A549 (cell line): Measurements from ENCODE around the gene GPR158. TPM values are rescaled to one million over a fixed set of nuclear protein-coding genes. Genes with fewer than 3 reads are reported as not detected.

Source experiments
- ATAC-seq, 2 experiments: fragments of 200-7000 bp in 1 of 2; fragments of >200 bp in 1 of 2; cut with Nextera tagmentation in 1 of 2; cut with Tn5 transposase in 1 of 2; 3 replicates each; pipeline versions ENCODE4 v1.8.0 to v1.9.1; 2018 to 2020; ENCODE audit warnings: mild to moderate bottlenecking in 1 of 2, moderate library complexity in 1 of 2
- CTCF ChIA-PET: fragments of 300-600 bp; sonication (Branson Sonifier 250); formaldehyde crosslinking; extraction: SDS; loops from one replicate; lab custom pipeline; 2021; ENCODE audit warnings: antibody characterized with exemption, inconsistent platforms; lab: Yijun Ruan, JAX
- POLR2A ChIA-PET: fragments of 350-600 bp; formaldehyde crosslinking; extraction: SDS; loops from one replicate; lab custom pipeline; 2021; ENCODE audit warnings: antibody characterized with exemption, inconsistent platforms; lab: Yijun Ruan, JAX
- DNase-seq, 2 experiments: peaks; one replicate each; pipeline versions ENCODE4 v3.0.0 to v3.0.0-alpha.2; 2011 to 2016; ENCODE audit warnings: low read depth in 1 of 2, low spot score in 1 of 2
- FAIRE-seq: peaks from 2 replicates; lab custom pipeline; 2011; peaks lifted over from hg19 to GRCh38; lab: Jason Lieb, UNC
- H3K27ac ChIP-seq, 2 experiments: fragments of >200 bp; sonication (Bioruptor Twin); formaldehyde crosslinking; 3 replicates each; pipeline ENCODE4 v1.5.1; 2016 to 2017
- H3K4me1 ChIP-seq: fragments of >200 bp; sonication (Bioruptor Twin); formaldehyde crosslinking; 3 replicates; pipeline ENCODE4 v1.6.1; 2016
- H3K4me2 ChIP-seq: fragments of >200 bp; sonication (Bioruptor Twin); formaldehyde crosslinking; 3 replicates; pipeline ENCODE4 v1.6.1; 2016
- H3K4me3 ChIP-seq: fragments of >200 bp; sonication (Bioruptor Twin); formaldehyde crosslinking; 3 replicates; pipeline ENCODE4 v1.5.1; 2016
- H3K9me3 ChIP-seq: fragments of >200 bp; sonication (Bioruptor Twin); formaldehyde crosslinking; 3 replicates; pipeline ENCODE4 v1.6.1; 2016
- BHLHE40 ChIP-seq: IDR thresholded peaks from 2 replicates; pipeline ENCODE4 v1.6.1; 2012; ENCODE audit warnings: low read depth, low read length, inconsistent platforms
- CBX2 ChIP-seq: fragments of 200-600 bp; sonication (generic); IDR thresholded peaks from 2 replicates; pipeline ENCODE4 v1.6.1; 2016; ENCODE audit warnings: low read depth, mild to moderate bottlenecking, borderline replicate concordance
- CEBPB ChIP-seq, 2 experiments: fragments of >200 bp in 1 of 2; sonication (Bioruptor Twin) in 1 of 2; formaldehyde crosslinking in 1 of 2; IDR thresholded peaks; 2 replicates each; pipeline ENCODE4 v1.6.1; 2012 to 2016
- ELK1 ChIP-seq: fragments of 150-350 bp; IDR thresholded peaks from 2 replicates; pipeline ENCODE4 v1.6.1; 2014; ENCODE audit warnings: low read depth, mild to moderate bottlenecking, low read length
- EP300 ChIP-seq, 2 experiments: fragments of >200 bp; sonication (Bioruptor Twin); formaldehyde crosslinking; IDR thresholded peaks; 2 replicates in 1 of 2; 3 replicates in 1 of 2; pipeline ENCODE4 v1.6.1; 2016 to 2017
- ESRRA ChIP-seq: fragments of 150-350 bp; IDR thresholded peaks from 2 replicates; pipeline ENCODE4 v1.6.1; 2014; ENCODE audit warnings: mild to moderate bottlenecking, low read length, borderline replicate concordance
- FOSL2 ChIP-seq, 2 experiments: fragments of 450-650 bp in 1 of 2; fragments of >200 bp in 1 of 2; sonication (Bioruptor Twin) in 1 of 2; formaldehyde crosslinking; IDR thresholded peaks; 2 replicates each; pipeline versions ENCODE4 v1.5.0 to v1.6.1; 2016 to 2020; ENCODE audit warnings: mild to moderate bottlenecking in 1 of 2, moderate library complexity in 1 of 2
- HEYL ChIP-seq: fragments of 250-450 bp; sonication (Bioruptor Pico); IDR thresholded peaks from 2 replicates; pipeline ENCODE4 v1.8.0; 2021; ENCODE audit warnings: mild to moderate bottlenecking, moderate library complexity
- HMGXB4 ChIP-seq: fragments of 250-450 bp; sonication (Bioruptor Pico); IDR thresholded peaks from 2 replicates; pipeline ENCODE4 v1.5.0; 2021; ENCODE audit warnings: mild to moderate bottlenecking, moderate library complexity, borderline replicate concordance
- HOXA7 ChIP-seq: fragments of 250-450 bp; sonication (Bioruptor Pico); IDR thresholded peaks from 2 replicates; pipeline ENCODE4 v1.5.0; 2020; ENCODE audit warnings: mild to moderate bottlenecking, moderate library complexity
- HOXB13 ChIP-seq: fragments of 250-450 bp; sonication (Bioruptor Pico); IDR thresholded peaks from 2 replicates; pipeline ENCODE4 v1.5.0; 2020; ENCODE audit warnings: low read depth, mild to moderate bottlenecking, moderate library complexity
- JUN ChIP-seq, 2 experiments: fragments of >200 bp; sonication (Bioruptor Twin); formaldehyde crosslinking; IDR thresholded peaks; 2 replicates in 1 of 2; 3 replicates in 1 of 2; pipeline ENCODE4 v1.6.1; 2016 to 2017
- JUNB ChIP-seq: fragments of >200 bp; sonication (Bioruptor Twin); formaldehyde crosslinking; IDR thresholded peaks from 2 replicates; pipeline ENCODE4 v1.6.1; 2016
- KDM1A ChIP-seq: fragments of 200-600 bp; sonication (generic); IDR thresholded peaks from 2 replicates; pipeline ENCODE4 v1.6.1; 2016; ENCODE audit warnings: low read depth, mild to moderate bottlenecking
- MAFK ChIP-seq: fragments of 450-650 bp; IDR thresholded peaks from 2 replicates; pipeline ENCODE4 v1.6.1; 2014; ENCODE audit not compliant: partially characterized antibody
- MAZ ChIP-seq: fragments of 150-350 bp; IDR thresholded peaks from 2 replicates; pipeline ENCODE4 v1.6.1; 2014; ENCODE audit warnings: antibody characterized with exemption, low read depth, low read length, borderline replicate concordance
- MYC ChIP-seq: IDR thresholded peaks from 2 replicates; pipeline ENCODE4 v1.6.1; 2012; ENCODE audit warnings: mild to moderate bottlenecking, inconsistent platforms, low read length, improper control_type of control experiment, borderline replicate concordance
- NFE2L2 ChIP-seq: fragments of 150-350 bp; conservative IDR thresholded peaks from 2 replicates; pipeline ENCODE4 v1.6.1; 2014; ENCODE audit warnings: low read length
- NR3C1 ChIP-seq: fragments of >200 bp; sonication (Bioruptor Twin); formaldehyde crosslinking; IDR thresholded peaks from 3 replicates; pipeline ENCODE4 v1.6.1; 2017
- PBX3 ChIP-seq: IDR thresholded peaks from 2 replicates; pipeline ENCODE4 v1.6.1; 2012
- POLR2A ChIP-seq: IDR thresholded peaks from 2 replicates; pipeline ENCODE4 v1.6.1; 2012; ENCODE audit warnings: mild to moderate bottlenecking, low read length
- RCOR1 ChIP-seq: fragments of 150-350 bp; IDR thresholded peaks from 2 replicates; pipeline ENCODE4 v1.6.1; 2014; ENCODE audit warnings: antibody characterized with exemption, low read length, low read depth
- TP53 ChIP-seq: fragments of 250-450 bp; sonication (Bioruptor Pico); IDR thresholded peaks from 2 replicates; pipeline ENCODE4 v1.5.0; 2021; ENCODE audit warnings: mild to moderate bottlenecking, moderate library complexity
- ZFP36 ChIP-seq: fragments of 450-650 bp; IDR thresholded peaks from 2 replicates; pipeline ENCODE4 v1.6.1; 2014; ENCODE audit warnings: borderline replicate concordance; ENCODE audit not compliant: partially characterized antibody
- WGBS: methylation state at CpG from one replicate; pipeline ENCODE4 v1.1.6; 2017; ENCODE audit errors: missing lambda C conversion rate; 5-methylcytosine and 5-hydroxymethylcytosine counted together
- polyA plus RNA-seq, 4 experiments: library from polyadenylated mRNA; depleted of rRNA in 3 of 4; stranded (reverse); fragments of >200 nt; fragmentation: RNase III in 1 of 4; extraction: RNeasy Plus Mini Kit Qiagen cat#74134 plus additional on column Dnase treatment in 1 of 4; gene quantifications; 2 replicates in 3 of 4; 3 replicates in 1 of 4; pipeline ENCODE4 v1.2.3, GENCODE V29; 2011 to 2017
- TF ChIP-seq, protein P1 (sequence below): IDR thresholded peaks from 2 replicates; pipeline ENCODE4 v1.6.1; 2012
- TF ChIP-seq, protein P2 (sequence below): fragments of 450-650 bp; IDR thresholded peaks from 2 replicates; pipeline ENCODE4 v1.6.1; 2014; ENCODE audit warnings: antibody characterized with exemption
- TF ChIP-seq, protein P3 (sequence below): fragments of >200 bp; sonication (Bioruptor Twin); formaldehyde crosslinking; IDR thresholded peaks from 3 replicates; pipeline ENCODE4 v1.5.1; 2016
- TF ChIP-seq, protein P4 (sequence below): fragments of >200 bp; sonication (Bioruptor Twin); formaldehyde crosslinking; IDR thresholded peaks from 2 replicates; pipeline ENCODE4 v1.6.1; 2016
- TF ChIP-seq, protein P5 (sequence below): fragments of 250-450 bp; sonication (Bioruptor Pico); IDR thresholded peaks from 2 replicates; pipeline ENCODE4 v1.5.0; 2020; ENCODE audit warnings: low read depth, mild to moderate bottlenecking, moderate library complexity

GPR158 gene
- polyA plus RNA-seq, 2 of the 4 experiments (the other 2 are of a cell fraction) = 0.01 to 0.03 TPM

DNA sequence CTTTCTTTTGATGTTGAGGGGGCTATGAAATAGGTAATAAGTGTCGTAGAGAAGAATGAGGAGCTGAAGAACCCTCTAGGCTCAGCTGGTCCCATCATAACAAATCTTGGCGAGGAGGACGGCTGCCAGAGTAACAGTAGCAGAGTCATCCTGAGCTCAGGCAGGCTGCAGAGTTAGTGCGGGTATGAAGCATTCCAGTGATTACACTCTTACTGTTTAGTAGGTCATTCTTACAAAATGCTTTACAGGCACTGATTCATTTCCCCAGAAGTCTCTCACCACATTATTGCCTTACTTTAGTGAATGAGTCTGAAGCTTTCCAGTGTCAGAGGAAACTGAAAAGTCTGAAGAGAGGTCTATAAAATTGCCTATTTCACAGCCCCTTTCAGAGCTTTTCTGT, 43.9 kb upstream of the GPR158 start:
- CTCF ChIA-PET = interaction anchor here (0.7 to 3.1 kb wide), 2 partner anchors 11 to 18 kb away, joined by 3 to 14 read pairs; no protein-coding TSS in a partner anchor
- FAIRE-seq (no peak), DNase-seq (no peak), ATAC-seq (no peak)
- Histone ChIP-seq H3K4me3 (no peak overlapping the region), H3K4me1 (no peaks in the 10 kb centered on the region), H3K9me3 (peaks cover 17% of the 10 kb centered on the region), H3K27ac (no peak overlapping the region), H3K4me2 (no peak overlapping the region)
- POLR2A ChIA-PET = no interaction called here
- TF ChIP-seq CEBPB (IDR thresholded peaks at IDR 0.05) = no peak
- TF ChIP-seq KDM1A = no peak
- no peak for TF ChIP-seq NFE2L2
- TF ChIP-seq RCOR1 = no peak
- TF ChIP-seq EP300 (IDR thresholded peaks at IDR 0.05) = no peak
- no peak for TF ChIP-seq MYC
- TF ChIP-seq JUNB = no peak
- TF ChIP-seq, protein P1, sequence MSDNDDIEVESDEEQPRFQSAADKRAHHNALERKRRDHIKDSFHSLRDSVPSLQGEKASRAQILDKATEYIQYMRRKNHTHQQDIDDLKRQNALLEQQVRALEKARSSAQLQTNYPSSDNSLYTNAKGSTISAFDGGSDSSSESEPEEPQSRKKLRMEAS = no peak
- TF ChIP-seq ELK1 = no peak
- TF ChIP-seq MAFK = no peak
- TF ChIP-seq BHLHE40 = no peak
- TF ChIP-seq ESRRA = no peak
- no peak for TF ChIP-seq NR3C1
- TF ChIP-seq, protein P2, sequence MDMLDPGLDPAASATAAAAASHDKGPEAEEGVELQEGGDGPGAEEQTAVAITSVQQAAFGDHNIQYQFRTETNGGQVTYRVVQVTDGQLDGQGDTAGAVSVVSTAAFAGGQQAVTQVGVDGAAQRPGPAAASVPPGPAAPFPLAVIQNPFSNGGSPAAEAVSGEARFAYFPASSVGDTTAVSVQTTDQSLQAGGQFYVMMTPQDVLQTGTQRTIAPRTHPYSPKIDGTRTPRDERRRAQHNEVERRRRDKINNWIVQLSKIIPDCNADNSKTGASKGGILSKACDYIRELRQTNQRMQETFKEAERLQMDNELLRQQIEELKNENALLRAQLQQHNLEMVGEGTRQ = no peak
- TF ChIP-seq PBX3 = no peak
- TF ChIP-seq HEYL (CRISPR knock-in tag) = no peak
- no peak for TF ChIP-seq HOXA7 (CRISPR knock-in tag)
- 23% methylated on average over 4 of the region's 4 CpGs for WGBS

GRCh38 chr10:25142116-25142864, 32.5 kb upstream of the GPR158 start:
- peak; percentile 37 to 70; a peak in 5 of 6 replicates for ATAC-seq
- Histone ChIP-seq H3K9me3 (no peaks in the 10 kb centered on the region), H3K27ac (no peak overlapping the region), H3K4me2 (no peak overlapping the region), H3K4me1 (no peaks in the 10 kb centered on the region), H3K4me3 (no peak overlapping the region)
- CTCF ChIA-PET = no interaction called here
- FAIRE-seq = no peak
- 9% methylated on average over 12 of the region's 12 CpGs for WGBS
- no peak for DNase-seq
- POLR2A ChIA-PET = no interaction called here
- TF ChIP-seq, protein P3, sequence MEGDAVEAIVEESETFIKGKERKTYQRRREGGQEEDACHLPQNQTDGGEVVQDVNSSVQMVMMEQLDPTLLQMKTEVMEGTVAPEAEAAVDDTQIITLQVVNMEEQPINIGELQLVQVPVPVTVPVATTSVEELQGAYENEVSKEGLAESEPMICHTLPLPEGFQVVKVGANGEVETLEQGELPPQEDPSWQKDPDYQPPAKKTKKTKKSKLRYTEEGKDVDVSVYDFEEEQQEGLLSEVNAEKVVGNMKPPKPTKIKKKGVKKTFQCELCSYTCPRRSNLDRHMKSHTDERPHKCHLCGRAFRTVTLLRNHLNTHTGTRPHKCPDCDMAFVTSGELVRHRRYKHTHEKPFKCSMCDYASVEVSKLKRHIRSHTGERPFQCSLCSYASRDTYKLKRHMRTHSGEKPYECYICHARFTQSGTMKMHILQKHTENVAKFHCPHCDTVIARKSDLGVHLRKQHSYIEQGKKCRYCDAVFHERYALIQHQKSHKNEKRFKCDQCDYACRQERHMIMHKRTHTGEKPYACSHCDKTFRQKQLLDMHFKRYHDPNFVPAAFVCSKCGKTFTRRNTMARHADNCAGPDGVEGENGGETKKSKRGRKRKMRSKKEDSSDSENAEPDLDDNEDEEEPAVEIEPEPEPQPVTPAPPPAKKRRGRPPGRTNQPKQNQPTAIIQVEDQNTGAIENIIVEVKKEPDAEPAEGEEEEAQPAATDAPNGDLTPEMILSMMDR = no peak
- TF ChIP-seq FOSL2 (IDR thresholded peaks at IDR 0.05) (no peak), FOSL2 (CRISPR knock-in tag; IDR thresholded peaks at IDR 0.05) (no peak), MAZ (no peak), ZFP36 (no peak), POLR2A (no peak), JUN (IDR thresholded peaks at IDR 0.05) (no peak), CBX2 (no peak), NFE2L2 (no peak), HOXB13 (CRISPR knock-in tag) (no peak), TP53 (no peak), HMGXB4 (CRISPR knock-in tag) (no peak)
- TF ChIP-seq, protein P4, sequence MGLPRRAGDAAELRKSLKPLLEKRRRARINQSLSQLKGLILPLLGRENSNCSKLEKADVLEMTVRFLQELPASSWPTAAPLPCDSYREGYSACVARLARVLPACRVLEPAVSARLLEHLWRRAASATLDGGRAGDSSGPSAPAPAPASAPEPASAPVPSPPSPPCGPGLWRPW = no peak
- TF ChIP-seq, protein P5, sequence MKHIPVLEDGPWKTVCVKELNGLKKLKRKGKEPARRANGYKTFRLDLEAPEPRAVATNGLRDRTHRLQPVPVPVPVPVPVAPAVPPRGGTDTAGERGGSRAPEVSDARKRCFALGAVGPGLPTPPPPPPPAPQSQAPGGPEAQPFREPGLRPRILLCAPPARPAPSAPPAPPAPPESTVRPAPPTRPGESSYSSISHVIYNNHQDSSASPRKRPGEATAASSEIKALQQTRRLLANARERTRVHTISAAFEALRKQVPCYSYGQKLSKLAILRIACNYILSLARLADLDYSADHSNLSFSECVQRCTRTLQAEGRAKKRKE (CRISPR knock-in tag) = no peak
